ENCODE data around the gene BUB1B. TPM values are rescaled to one million over a fixed set of nuclear protein-coding genes. Genes with fewer than 3 reads are reported as not detected.
"Not testable (repeated sequence)": the region's sequence is repeated elsewhere in the genome, so short reads cannot be mapped to it uniquely, and the experiment has no call there.

The BUB1B gene
- total RNA-seq, result 2.2 and 4.1 TPM in 2 replicates

DNA sequence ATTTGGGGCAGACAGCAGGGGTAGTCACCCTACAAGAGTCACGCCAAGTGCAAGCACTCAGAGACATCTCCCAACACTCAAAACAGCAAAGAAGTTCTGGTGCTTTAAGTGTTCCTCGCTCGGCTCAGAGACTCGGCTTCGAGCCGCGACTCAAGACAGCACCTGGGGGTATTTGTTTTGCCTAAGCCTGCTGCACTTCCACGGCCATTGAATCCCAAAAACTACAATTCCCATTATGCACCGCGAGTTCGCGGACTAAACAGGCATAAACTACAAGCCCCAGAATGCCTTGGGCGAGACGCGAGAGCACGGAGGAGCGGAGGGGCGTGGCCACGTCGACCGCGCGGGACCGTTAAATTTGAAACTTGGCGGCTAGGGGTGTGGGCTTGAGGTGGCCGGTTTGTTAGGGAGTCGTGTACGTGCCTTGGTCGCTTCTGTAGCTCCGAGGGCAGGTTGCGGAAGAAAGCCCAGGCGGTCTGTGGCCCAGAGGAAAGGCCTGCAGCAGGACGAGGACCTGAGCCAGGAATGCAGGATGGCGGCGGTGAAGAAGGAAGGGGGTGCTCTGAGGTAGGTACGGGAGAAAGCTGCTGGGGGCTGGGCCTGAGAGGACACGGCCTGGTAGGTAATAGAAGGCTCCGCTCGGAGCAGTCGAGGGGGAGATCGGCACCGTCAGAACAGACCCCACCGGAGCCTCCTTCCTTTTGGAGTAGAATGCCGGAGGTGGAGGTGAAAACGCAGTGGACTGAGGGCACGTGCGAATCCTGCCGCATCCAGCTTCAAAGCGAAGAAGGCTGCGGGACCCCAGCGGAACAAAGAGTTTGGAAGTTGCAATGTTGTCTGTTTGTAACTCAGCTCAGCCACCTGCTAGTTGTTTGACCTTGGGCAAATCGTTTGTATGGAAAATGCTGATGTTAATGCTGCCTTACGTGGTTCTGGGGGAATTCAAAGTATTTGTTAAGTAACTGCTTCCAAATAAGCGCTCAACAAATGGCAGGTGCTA is at the start of gene BUB1B:
BUB1B (plus strand) TSS at position 381 of the 1,000 bp plus-strand sequence; CDS start at position 533, 152 bp downstream.
- Histone ChIP-seq H3K4me3 (ENCODE audit: insufficient read depth, low read length) (peak within 1 kb of the TSS; percentile 89), H2AFZ (ENCODE audit: low read length) (peak within 1 kb of the TSS; percentile 98), H3K4me1 (ENCODE audit: insufficient read depth, low read length) (peaks cover 21% of the 10 kb centered on the region), H4K20me1 (ENCODE audit: insufficient read depth, low read length) (no peaks in the 10 kb centered on the region), H3K27ac (ENCODE audit: low read depth, low read length) (peak within 1 kb of the TSS; percentile 29), H3K4me2 (ENCODE audit: insufficient read depth, low read length) (peak within 1 kb of the TSS; percentile 85), H3K79me2 (ENCODE audit: insufficient read depth, low read length) (peaks cover 48% of the 10 kb centered on the region), H3K36me3 (ENCODE audit: insufficient read depth, low read length) (peaks cover 3% of the 10 kb centered on the region), H3K27me3 (ENCODE audit: insufficient read depth, low read length) (peaks cover 3% of the 10 kb centered on the region), H3K9me3 (ENCODE audit: low read depth, low read length) (no peaks in the 10 kb centered on the region)
- TF ChIP-seq, protein P1, sequence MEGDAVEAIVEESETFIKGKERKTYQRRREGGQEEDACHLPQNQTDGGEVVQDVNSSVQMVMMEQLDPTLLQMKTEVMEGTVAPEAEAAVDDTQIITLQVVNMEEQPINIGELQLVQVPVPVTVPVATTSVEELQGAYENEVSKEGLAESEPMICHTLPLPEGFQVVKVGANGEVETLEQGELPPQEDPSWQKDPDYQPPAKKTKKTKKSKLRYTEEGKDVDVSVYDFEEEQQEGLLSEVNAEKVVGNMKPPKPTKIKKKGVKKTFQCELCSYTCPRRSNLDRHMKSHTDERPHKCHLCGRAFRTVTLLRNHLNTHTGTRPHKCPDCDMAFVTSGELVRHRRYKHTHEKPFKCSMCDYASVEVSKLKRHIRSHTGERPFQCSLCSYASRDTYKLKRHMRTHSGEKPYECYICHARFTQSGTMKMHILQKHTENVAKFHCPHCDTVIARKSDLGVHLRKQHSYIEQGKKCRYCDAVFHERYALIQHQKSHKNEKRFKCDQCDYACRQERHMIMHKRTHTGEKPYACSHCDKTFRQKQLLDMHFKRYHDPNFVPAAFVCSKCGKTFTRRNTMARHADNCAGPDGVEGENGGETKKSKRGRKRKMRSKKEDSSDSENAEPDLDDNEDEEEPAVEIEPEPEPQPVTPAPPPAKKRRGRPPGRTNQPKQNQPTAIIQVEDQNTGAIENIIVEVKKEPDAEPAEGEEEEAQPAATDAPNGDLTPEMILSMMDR (IDR thresholded peaks at IDR 0.05; ENCODE audit: extremely low read depth, low read depth, low read length), result no peak
- peak; percentile 95 for DNase-seq (ENCODE audit: insufficient read length, low spot score, missing footprints)

DNA sequence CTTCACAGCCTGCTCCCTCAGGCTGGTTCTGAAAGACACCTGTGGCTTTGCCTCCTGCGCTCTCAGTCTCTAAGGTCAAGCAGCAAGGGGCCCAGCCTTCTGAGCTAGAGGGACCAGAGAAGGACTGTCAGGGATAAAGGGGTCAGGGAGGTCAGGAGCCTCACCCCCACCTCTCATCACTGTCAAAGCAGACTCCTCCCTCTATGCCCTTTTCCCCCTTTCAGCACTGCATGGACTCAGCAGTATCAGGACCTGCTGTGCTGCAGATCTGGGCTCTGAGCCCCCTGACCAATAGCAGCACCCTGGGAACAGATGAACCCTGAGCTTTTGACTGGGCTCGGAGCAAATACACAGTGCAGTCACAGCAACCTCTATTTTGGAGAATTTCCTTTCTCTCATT is 49.0 kb upstream of the BUB1B start:
- no peak overlapping the region for H2AFZ ChIP-seq (ENCODE audit: low read length)

GRCh38 chr15:40112789-40113188 is 48.1 kb upstream of the BUB1B start:
- no peak overlapping the region for H3K27ac ChIP-seq (ENCODE audit: low read depth, low read length)
- H3K4me1 ChIP-seq (ENCODE audit: insufficient read depth, low read length), result peaks cover 11% of the 10 kb centered on the region
- no peaks in the 10 kb centered on the region for H3K36me3 ChIP-seq (ENCODE audit: insufficient read depth, low read length)
- no peak overlapping the region for H3K4me2 ChIP-seq (ENCODE audit: insufficient read depth, low read length)
- H3K27me3 ChIP-seq (ENCODE audit: insufficient read depth, low read length), result peaks cover 43% of the 10 kb centered on the region
- H3K79me2 ChIP-seq (ENCODE audit: insufficient read depth, low read length), result no peaks in the 10 kb centered on the region
- H3K9me3 ChIP-seq (ENCODE audit: low read depth, low read length), result no peaks in the 10 kb centered on the region
- no peaks in the 10 kb centered on the region for H4K20me1 ChIP-seq (ENCODE audit: insufficient read depth, low read length)
- H3K4me3 ChIP-seq (ENCODE audit: insufficient read depth, low read length), result no peak overlapping the region
- DNase-seq (ENCODE audit: insufficient read length, low spot score, missing footprints), result peak; percentile 49
- TF ChIP-seq, protein P1 (IDR thresholded peaks at IDR 0.05; ENCODE audit: extremely low read depth, low read depth, low read length), result no peak
- H2AFZ ChIP-seq (ENCODE audit: low read length), result no peak overlapping the region

More for the DNA sequence above, 49.0 kb upstream of the BUB1B start:
- Histone ChIP-seq H3K36me3 (ENCODE audit: insufficient read depth, low read length) (no peaks in the 10 kb centered on the region), H3K27me3 (ENCODE audit: insufficient read depth, low read length) (peaks cover 41% of the 10 kb centered on the region), H3K9me3 (ENCODE audit: low read depth, low read length) (no peaks in the 10 kb centered on the region), H4K20me1 (ENCODE audit: insufficient read depth, low read length) (no peaks in the 10 kb centered on the region), H3K79me2 (ENCODE audit: insufficient read depth, low read length) (no peaks in the 10 kb centered on the region), H3K4me2 (ENCODE audit: insufficient read depth, low read length) (no peak overlapping the region), H3K4me3 (ENCODE audit: insufficient read depth, low read length) (no peak overlapping the region), H3K4me1 (ENCODE audit: insufficient read depth, low read length) (peaks cover 14% of the 10 kb centered on the region), H3K27ac (ENCODE audit: low read depth, low read length) (no peak overlapping the region)
- peak; percentile 57 for DNase-seq (ENCODE audit: insufficient read length, low spot score, missing footprints)
- TF ChIP-seq, protein P1 (IDR thresholded peaks at IDR 0.05; ENCODE audit: extremely low read depth, low read depth, low read length), result no peak

DNA sequence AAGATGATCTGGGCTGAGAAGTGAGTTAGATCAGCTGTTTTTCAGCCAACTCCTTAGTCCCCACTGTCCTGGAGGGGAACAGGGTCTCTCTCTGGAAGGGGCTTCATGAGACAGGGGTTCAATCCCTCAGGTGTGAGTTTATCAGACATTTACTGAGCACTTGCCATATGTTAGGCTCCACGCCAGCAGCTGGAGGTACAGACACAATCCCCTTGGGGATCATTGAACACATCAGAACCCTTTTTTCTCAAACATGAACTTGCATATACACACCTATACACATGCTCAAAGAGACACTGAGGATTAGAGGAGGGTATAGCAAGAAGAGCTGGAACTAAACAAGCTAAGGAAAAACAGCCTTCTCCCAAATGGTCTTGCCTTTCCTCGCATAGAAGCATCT is 46.7 kb upstream of the BUB1B start:
- Histone ChIP-seq H3K4me3 (ENCODE audit: insufficient read depth, low read length) (no peak overlapping the region), H3K27ac (ENCODE audit: low read depth, low read length) (no peak overlapping the region), H4K20me1 (ENCODE audit: insufficient read depth, low read length) (no peaks in the 10 kb centered on the region), H3K36me3 (ENCODE audit: insufficient read depth, low read length) (no peaks in the 10 kb centered on the region), H3K4me2 (ENCODE audit: insufficient read depth, low read length) (no peak overlapping the region), H3K9me3 (ENCODE audit: low read depth, low read length) (no peaks in the 10 kb centered on the region), H3K79me2 (ENCODE audit: insufficient read depth, low read length) (no peaks in the 10 kb centered on the region), H2AFZ (ENCODE audit: low read length) (no peak overlapping the region), H3K4me1 (ENCODE audit: insufficient read depth, low read length) (peaks cover 2% of the 10 kb centered on the region), H3K27me3 (ENCODE audit: insufficient read depth, low read length) (peaks cover 43% of the 10 kb centered on the region)
- TF ChIP-seq, protein P1 (IDR thresholded peaks at IDR 0.05; ENCODE audit: extremely low read depth, low read depth, low read length), result no peak
- DNase-seq (ENCODE audit: insufficient read length, low spot score, missing footprints), result peak; percentile 53

- H2AFZ ChIP-seq (ENCODE audit: low read length); H3K4me3 ChIP-seq (ENCODE audit: insufficient read depth, low read length); H3K79me2 ChIP-seq (ENCODE audit: insufficient read depth, low read length); H3K9me3 ChIP-seq (ENCODE audit: low read depth, low read length); DNase-seq (ENCODE audit: insufficient read length, low spot score, missing footprints); H4K20me1 ChIP-seq (ENCODE audit: insufficient read depth, low read length); H3K4me1 ChIP-seq (ENCODE audit: insufficient read depth, low read length); H3K4me2 ChIP-seq (ENCODE audit: insufficient read depth, low read length); H3K36me3 ChIP-seq (ENCODE audit: insufficient read depth, low read length); H3K27ac ChIP-seq (ENCODE audit: low read depth, low read length): not testable (repeated sequence)
- peaks cover 43% of the 10 kb centered on the region for H3K27me3 ChIP-seq (ENCODE audit: insufficient read depth, low read length)
Measured at GRCh38 chr15:40115106-40115505, 45.8 kb upstream of the BUB1B start.

Data from osteoblast (primary cell).